NCI-H82 (cell line): ENCODE data around the gene ZNF224.
"Not testable (repeated sequence)": the region's sequence is repeated elsewhere in the genome, so short reads cannot be mapped to it uniquely, and the experiment has no call there.

ENCODE experiments used
- DNase-seq: peaks from one replicate; lab custom pipeline; 2025; lab: John Stamatoyannopoulos, UW

ZNF224 gene

GRCh38 chr19:44093931-44094765 lies at the start of gene ZNF224:
Gene ZNF224 (plus strand): TSS chr19:44094361. CDS start chr19:44097874, 3,513 bp downstream.
- DNase-seq = peak; percentile 96

- peak; percentile 3 for DNase-seq
These were observed 43.2 kb upstream of the ZNF224 start for GRCh38 chr19:44050740-44051649.

- DNase-seq = peak; percentile 91
These were observed 42.3 kb upstream of the ZNF224 start, which contains the start of gene ZNF223 for GRCh38 chr19:44051650-44052402. Gene ZNF223 (plus strand): TSS chr19:44052036. CDS start chr19:44055177, 3,141 bp downstream.

GRCh38 chr19:44055870-44056269 lies 38.3 kb upstream of the ZNF224 start:
- DNase-seq = no peak

- DNase-seq = no peak
These were observed 34.9 kb upstream of the ZNF224 start for GRCh38 chr19:44059229-44059628.

GRCh38 chr19:44061038-44061437 lies 33.1 kb upstream of the ZNF224 start:
- DNase-seq = no peak

GRCh38 chr19:44066305-44066704 lies 27.9 kb upstream of the ZNF224 start:
- DNase-seq = no peak

- no peak for DNase-seq
These were observed 24.7 kb upstream of the ZNF224 start for GRCh38 chr19:44069415-44069814.

GRCh38 chr19:44071824-44072542 lies 22.2 kb upstream of the ZNF224 start, which contains the start of gene ZNF284:
Gene ZNF284 (plus strand): TSS chr19:44072159. CDS start chr19:44076390, 4,231 bp downstream.
- peak; percentile 96 for DNase-seq

GRCh38 chr19:44072543-44073401 lies 21.4 kb upstream of the ZNF224 start:
- peak; percentile 37 for DNase-seq

- DNase-seq = no peak
These were observed 17.8 kb upstream of the ZNF224 start for GRCh38 chr19:44076325-44076724.

GRCh38 chr19:44092108-44092507 lies 2.1 kb upstream of the ZNF224 start:
- no peak for DNase-seq

GRCh38 chr19:44107751-44108150 lies 13.6 kb downstream of the ZNF224 start:
- DNase-seq = no peak

- no peak for DNase-seq
These were observed 15.3 kb downstream of the ZNF224 start for GRCh38 chr19:44109458-44109857.

GRCh38 chr19:44111910-44112463 lies 17.8 kb downstream of the ZNF224 start:
- DNase-seq = peak; percentile 96

- DNase-seq = no peak
These were observed 18.6 kb downstream of the ZNF224 start for GRCh38 chr19:44112802-44113137.

GRCh38 chr19:44113138-44113783 lies 19.1 kb downstream of the ZNF224 start, which contains the start of gene ZNF225:
Gene ZNF225 (plus strand): TSS chr19:44113399. CDS start chr19:44115828, 2,429 bp downstream.
- DNase-seq = peak; percentile 99

GRCh38 chr19:44113784-44114390 lies 19.7 kb downstream of the ZNF224 start:
- DNase-seq = peak; percentile 44

- not testable (repeated sequence) for DNase-seq
These were observed 27.0 kb downstream of the ZNF224 start for GRCh38 chr19:44121162-44121561.
